ENCODE data around the gene CTXND2.
"Not testable (repeated sequence)": the region's sequence is repeated elsewhere in the genome, so short reads cannot be mapped to it uniquely, and the experiment has no call there.

CTXND2 gene

DNA sequence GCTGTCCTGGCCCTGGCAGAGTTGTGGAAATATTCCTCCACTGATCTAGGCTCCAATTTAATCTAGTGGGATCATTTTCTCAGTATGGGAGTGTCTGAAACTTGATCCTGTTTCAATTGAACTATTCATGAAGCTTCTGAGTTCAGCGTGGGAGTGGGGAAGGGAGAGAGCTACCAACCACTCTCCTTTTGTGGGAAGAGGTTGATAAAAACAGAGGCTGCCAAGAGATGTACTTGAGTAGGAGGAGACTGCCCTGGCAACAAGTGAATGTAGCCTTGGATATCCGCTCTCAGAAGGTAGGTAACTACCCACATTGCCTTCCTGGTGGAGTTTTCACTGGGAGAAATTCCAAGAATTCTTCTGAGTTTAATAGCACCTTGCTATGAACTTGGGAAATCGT is at the start of gene CTXND2:
CTXND2 (plus strand) TSS at position 119 of the 400 bp plus-strand sequence. CDS start 25,179 bp downstream, outside the sequence.
- no peak for DNase-seq

DNA sequence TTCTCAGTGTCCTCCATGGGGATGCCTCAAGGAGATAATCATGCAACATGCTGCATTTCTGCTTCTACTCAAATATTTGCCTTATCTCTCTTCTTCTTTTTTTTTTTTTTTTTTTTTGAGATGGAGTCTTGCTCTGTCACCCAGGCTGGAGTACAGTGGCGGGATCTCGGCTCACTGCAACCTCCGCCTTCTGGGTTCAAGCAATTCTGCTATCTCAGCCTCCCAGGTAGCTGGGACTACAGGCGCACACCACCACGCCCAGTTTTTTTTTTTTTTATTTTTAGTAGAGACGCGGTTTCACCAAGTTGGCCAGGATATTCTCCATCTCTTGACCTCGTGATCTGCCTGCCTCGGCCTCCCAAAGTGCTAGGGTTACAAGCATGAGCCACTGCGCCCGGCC is 46.1 kb upstream of the CTXND2 start:
- DNase-seq: not testable (repeated sequence)

DNA sequence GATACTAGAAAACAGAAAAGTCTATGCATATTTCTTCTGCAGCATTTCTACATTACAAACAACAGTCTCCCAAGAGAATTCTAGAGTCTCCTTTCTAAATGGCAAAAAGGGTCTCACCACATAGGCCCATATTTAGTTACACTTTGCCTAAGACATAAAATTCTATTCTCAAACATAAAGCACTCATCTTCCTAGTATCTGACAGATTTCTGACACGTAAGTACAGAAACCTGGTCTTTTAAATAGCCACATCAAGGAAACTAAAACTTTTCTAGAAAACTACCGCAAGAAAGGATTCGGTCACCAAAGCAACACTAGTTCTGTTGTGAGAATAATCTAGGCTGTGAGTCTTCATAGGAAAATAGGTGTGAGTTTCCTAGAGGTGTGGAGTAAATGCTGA is 45.3 kb upstream of the CTXND2 start:
- no peak for DNase-seq

DNA sequence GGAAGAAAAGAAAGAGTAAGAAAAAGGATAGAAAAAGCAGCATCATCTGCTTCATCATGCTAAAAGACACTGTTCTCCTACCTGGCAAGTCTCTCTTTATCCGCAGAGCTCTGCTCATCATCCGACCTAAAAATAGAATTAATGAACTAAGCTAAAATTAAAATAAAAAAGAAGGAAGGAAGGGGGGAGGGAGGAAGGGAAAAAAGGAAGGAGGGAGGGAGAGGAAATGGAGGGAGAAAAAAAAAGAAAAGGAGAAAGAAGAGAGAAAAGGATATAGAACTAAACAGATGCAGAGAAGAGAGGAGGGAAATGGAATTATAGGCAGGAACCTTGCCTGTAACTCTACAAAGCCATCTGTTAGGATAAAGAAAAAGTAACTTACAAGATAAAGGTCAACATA is 44.6 kb upstream of the CTXND2 start:
- DNase-seq: no peak

DNA sequence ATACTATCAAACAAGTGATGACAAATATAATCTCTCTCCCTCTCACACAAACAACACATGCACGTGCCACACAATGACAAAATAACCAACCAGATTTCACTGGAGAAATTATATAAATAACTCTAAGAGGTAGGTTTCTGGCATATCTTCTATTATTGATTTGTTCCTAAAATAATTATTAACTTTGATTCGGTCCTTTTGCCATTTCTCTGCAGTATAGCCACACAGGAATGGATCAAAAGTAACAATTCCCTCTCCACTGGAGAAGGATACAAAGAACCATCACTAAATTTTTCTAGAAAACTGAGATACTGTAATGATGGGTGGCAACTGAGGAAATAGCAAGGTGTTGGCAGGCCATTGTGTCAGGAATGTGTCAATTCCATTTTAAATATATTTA is 44.0 kb upstream of the CTXND2 start:
- DNase-seq: no peak

DNA sequence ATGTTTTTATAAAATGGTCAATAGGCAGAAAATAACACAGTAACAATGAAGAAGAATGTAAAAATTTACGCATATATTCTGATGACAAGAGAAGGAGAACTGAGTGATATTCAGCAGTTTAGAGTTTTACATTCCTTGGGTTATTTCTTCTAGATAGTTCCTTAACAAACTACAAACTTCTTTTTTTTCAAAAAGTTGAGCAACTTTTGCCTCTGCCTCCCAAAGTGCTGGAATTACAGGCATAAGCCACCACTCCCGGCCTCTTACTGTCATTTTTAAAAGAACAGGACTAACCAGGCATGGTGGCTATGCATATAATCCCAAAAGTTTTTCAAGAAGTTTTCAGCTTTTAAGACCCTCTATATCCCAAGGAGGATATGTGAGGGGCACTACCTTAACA is 43.5 kb upstream of the CTXND2 start:
- DNase-seq: peak; percentile 29 to 31

DNA sequence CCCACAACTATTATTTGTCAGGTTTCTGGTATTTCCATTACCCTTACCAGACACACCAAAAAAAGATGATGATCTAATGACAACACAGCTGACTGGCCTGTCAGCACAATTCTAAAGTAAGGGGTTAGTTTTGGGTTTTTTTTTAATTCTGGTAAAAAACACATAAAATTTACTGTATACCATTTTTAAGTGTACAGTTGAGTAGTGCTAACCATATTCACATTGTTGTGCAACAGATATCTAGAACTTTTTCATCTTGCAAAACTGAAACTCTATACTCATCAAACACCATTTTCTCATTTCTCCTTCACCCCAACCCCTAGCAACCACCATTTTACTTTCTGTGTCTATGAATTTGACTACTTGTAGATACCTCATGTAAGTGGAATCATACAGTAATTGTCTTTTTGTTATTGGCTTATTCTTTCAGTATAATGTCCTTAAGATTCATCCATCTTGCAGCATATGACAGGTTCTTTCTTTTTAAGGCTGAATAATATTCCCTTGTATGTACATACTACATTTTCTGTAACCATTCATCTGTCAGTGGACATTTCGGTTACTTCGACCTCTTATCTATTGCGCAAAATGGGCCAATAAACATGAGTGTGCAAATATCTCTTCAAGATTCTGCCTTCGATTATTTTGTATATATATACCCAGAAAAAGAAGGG is 40.3 kb upstream of the CTXND2 start:
- DNase-seq: peak; percentile 24 to 33

DNA sequence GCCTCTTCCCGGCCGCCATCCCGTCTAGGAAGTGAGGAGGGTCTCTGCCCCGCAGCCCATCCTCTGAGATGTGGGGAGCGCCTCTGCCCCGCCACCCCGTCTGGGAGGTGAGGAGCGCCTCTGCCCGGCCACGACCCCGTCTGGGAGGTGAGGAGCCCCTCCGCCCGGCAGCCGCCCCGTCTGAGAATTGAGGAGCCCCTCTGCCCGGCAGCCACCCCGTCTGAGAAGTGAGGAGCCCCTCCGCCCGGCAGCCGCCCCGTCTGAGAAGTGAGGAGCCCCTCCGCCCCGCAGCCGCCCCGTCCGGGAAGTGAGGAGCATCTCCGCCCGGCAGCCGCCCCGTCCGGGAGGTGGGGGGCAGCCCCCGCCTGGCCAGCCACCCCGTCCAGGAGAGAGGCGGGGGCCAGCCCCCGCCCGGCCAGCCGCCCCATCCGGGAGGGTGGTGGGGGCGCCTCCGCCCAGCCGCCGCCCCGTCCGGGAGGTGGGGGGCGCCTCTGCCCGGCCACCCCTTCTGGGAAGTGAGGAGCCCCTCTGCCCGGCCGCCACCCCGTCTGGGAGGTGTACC is 36.1 kb upstream of the CTXND2 start:
- DNase-seq: not testable (repeated sequence)

DNA sequence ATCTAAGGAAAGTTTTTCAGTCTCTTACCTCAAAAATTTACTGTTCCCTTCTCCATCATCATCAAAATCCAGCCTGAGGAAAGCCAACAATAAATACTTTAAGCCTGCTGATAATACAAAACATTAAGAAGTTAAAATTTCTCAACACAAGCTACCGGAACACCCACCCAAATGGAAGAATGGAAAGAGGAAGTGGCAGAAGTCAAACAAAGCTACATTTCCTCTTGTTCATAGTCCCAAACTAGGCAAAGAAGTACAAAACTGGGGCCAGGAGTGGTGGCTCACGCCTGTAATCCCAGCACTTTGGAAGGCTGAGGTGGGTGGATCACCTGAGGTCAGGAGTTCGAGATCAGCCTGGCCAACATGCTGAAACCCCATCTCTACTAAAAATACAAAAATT is 34.2 kb upstream of the CTXND2 start:
- DNase-seq: peak; percentile 27 to 45

DNA sequence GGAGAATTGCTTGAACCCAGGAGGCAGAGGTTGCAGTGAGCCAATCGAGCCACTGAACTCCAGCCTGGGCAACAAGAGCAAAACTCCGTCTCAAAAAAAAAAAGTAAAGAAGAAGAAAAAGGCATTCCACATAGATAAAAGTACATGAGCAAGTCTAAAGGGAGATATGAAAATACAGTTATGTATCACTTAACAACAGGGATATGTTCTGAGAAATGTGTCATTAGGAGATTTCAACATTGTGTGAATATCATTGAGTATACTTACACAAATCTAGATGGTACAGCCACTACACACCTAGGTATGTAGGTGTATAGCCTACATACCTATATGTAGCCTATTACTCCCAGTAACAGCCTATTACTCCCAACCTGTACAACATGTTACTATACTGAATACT is 23.2 kb upstream of the CTXND2 start:
- DNase-seq: no peak

DNA sequence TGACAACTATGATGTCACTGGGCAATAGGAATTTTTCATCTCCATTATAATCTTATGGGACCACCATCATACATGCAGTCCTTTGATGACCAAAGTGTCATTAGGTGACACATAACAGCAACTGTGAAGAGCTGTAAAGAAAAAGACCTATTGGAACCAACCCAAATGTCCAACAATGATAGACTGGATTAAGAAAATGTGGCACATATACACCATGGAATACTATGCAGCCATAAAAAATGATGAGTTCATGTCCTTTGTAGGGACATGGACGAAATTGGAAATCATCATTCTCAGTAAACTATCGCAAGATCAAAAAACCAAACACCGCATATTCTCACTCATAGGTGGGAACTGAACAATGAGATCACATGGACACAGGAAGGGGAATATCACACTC is 22.7 kb upstream of the CTXND2 start:
- not testable (repeated sequence) for DNase-seq

DNA sequence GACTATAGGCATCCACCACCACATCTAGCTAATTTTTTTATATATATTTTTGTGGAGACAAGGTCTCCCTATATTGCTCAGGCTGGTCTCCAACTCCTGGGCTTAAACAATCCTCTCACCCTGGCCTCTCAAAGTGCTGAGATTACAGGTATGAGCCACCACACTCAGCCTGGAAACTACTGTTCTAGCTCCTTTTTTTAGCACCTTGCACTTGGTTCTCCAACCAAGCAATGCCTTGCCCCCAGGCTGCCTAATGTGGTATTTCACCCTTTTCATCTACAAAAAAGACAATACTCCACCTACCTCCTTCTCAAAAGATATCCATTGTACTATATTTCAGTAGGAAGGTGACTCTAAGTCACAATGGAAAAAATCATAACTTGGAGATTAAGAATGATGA is 17.3 kb upstream of the CTXND2 start:
- DNase-seq: no peak

DNA sequence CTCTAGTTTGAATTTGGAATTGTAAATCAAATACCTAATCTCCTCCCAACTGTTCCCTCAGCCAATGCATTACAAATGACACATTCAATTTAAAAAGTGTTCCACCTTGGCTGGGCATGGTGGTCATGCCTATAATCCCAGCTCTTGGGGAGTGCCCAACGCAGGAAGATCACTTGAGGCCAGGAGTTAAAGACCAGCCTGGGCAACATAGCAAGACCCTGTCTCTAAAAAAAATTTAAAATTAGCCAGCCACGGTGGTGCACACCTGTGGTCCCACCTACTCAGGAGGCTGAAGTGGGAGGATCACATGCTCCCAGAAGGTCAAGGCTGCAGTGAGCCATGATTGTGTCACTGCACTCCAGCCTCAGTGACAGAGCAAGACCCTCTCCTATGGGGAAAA is 14.4 kb upstream of the CTXND2 start:
- no peak for DNase-seq

DNA sequence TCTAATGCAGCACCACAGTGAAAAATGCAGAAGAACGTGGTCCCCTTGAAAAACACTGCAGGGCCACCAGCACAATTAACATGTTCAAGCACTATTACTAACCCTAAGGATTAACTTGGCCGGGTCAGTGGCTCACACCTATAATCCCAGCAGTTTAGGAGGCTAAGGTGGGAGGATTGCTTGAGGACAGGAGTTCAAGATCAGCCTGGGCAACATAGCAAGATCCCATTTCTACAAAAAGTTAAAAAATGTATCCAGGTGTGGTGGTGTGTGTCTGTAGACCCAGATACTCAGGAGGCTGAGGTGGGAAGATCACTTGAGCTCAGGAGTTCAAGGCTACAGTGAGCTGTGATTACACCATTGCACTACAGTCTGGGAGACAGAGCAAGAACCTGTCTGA is 13.4 kb upstream of the CTXND2 start:
- DNase-seq: no peak

DNA sequence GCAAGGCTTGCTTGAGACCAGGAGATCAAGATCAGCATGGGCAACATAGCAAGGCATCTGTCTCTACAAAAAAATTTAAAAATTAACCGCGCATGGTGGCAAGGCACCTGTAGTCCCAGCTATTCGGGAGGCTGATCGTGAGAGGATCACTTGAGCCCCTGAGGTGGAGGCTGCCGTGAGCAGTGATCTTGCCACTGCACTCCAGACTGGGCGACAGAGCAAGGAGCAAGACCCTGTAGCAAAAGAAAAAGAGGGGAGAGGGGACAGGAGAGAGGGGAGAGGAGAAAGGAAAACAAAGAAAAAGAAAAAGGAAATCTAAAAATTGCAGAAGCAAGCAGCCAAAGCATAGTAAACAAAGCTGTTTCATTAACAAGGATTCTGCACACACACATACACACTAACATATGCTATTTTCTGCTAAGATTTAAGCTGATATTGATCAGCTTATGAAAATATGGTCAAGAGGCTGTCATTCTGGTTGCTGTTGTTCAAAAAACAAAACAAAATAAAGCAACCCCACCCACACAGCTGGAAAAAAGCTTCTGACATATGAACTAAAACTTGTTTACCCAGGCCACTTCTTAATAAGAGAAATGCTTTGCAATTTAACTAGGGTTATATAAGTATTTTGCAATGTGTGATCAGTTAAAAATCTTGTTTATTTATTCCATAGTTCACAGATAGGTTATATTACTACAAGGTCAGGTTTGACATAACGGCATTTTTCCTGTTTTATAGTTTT is 12.3 kb upstream of the CTXND2 start:
- peak in 1 of 2 donors; percentile 28 for DNase-seq

DNA sequence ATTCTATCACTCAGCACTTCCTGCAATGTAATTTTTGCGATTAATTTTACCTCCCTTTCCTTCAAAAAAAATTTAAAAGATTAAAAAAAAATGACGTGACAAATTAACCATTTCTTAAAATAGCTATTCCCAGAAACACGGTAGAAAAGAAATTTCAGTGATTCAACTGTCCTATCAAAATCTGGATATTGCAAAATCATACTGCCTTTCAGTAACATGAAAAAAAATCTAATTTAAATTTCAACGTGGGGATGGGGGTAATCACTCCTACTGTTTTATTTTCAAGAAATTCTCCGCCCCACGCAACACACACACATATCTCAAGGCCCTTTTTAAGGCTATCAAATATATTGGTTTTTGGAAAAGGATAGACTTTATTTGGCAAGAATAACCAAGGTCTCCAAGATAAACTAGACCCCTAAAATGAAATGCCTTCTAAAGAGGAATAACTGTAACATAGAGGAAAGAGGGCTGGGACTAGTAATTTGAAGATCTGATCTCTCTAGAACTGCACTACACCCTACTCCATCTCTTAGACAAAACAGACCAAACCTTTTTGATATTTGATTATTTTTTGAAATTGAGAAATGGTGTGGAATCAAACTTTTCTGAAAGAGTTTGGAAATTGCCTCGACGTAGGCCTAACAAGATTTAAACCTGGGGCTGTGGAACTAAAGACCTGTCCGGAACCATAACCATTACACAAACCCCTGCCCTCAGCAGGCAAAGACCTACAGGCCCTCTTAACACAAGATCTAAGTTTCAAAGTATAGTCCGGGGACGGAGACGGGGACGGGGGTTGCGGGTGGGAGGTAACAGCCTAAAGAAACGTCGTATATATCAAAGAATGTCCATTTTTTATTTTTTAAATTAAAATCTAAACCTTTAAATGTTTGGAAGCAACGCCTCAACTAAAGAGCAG is 11.5 kb upstream of the CTXND2 start:
- no peak for DNase-seq

DNA sequence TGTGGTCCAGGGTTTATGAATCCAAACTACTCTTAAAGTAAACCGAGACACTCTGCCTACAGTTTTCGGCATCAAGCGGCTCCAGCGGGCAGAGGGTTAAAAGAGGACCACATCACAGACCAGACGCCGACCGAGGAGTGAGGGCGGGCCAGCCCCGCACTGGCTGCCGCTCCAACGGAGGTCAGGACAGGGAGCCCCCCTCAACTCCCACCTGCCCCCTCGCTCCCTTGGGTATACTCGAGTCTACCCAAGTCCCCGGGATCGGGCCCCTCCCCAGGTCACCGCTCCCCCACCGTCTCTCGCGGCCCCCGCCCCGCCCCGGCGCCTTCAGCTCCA is 10.8 kb upstream of the CTXND2 start:
- DNase-seq: peak; percentile 34 to 45

DNA sequence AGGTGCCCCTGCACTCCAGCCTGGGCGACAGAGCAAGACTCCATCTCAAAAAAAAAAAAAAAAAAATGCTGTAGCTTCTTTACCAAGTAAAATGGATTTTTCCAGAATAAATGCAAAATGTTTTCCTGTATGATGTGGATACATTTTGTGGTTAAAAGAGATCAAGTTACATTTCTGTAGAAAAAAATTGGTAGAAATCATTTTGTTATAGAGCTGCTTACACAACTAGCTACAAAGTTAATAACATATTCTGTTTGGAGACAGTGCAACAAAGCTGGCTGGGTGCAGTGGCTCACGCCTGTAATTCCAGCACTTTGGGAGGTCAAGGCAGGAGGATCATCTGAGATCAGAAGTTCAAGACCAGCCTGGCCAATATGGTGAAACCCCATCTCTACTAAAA is 8.0 kb upstream of the CTXND2 start:
- not testable (repeated sequence) for DNase-seq

DNA sequence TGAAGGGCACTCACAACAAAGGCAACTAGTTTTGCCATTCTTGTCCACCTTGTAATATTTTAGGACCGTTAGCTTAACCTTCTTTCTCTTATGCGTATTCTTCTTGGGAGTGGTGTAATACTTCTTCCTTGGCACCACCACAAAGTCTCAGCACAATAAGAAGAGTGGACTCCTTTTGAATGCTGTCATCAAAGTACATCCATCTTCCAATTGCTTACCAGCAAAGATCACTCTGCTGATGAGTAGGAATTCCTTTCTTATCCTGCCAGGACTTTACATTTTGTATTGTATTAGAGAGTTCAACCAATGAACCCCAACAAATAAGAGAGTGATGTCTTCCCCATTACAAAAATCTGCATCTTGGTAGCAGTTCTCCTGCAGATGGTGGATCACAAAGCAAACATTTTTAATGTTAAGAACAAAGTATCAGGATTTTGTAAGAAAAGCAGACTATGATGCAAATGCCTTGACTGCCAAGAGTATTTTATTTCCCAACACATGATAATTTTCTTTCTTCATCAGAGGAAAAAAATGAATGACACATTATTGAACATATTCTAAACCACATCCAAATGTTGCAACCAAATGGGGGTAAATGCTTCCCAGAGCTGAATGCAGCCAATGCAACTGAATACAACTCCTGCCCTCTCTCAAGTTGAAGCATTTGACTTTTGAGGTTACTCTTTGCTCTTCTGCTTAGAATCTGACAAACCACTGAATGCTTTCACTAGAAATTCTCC is 5.4 kb upstream of the CTXND2 start:
- peak; percentile 86 to 90 for DNase-seq

DNA sequence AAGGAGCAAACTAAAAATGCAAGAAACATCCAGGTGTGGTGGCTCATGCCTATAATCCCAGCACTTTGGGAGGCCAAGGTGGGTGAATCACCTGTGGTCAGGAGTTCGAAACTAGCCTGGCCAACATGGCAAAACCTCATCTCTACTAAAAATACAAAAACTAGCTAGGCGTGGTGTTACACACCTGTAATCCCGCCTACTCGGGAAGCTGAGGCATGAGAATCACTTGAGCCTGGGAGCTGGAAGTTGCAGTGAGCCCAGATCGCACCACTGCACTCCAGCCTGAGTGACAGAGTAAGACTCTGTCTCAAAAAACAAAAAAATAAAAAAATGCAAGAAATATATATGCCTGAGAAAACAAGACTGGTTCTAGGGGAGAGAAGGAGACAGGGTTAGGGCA is 3.8 kb upstream of the CTXND2 start:
- DNase-seq: not testable (repeated sequence)

DNA sequence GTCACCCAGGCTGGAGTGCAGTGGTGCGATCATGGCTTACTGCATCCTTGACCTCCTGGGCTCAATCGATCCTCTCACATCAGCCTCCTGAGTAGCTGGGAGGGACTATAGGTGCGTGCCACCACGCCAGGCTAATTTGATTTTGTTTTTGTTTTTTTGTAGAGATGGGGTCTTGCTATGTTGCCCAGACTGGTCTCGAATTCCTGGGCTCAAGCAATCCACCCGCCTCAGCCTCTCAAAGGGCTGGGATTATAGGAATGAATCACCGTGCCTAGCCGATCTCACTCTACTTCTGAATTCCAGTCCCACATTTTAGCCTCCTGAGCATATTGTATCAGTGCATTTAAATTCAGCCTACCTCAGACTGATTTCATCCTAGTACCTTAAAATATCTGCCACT is 1.8 kb downstream of the CTXND2 start:
- DNase-seq: no peak

DNA sequence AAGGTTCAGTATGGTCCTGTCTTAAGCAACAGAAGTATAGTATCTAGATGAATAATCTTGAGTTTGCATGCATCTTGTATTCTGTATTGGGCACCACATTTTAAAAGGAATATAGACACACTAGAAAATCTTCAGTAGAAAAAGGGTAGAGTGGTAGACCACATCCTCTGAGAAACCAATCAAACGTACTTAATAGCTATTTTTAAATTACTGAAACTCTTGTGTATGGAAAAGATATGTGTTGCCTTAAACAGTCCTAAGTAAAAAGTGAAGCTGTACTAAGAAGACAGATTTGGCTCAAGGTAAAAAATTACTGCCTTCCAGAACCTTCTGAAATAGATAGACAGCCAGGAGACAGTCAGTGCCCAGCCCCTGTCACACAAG is 3.1 kb downstream of the CTXND2 start:
- DNase-seq: no peak
